ENCODE results near the gene ARFRP1. TPM values are rescaled to one million over a fixed set of nuclear protein-coding genes. Genes with fewer than 3 reads are reported as not detected.
A peak's percentile ranks its signal among the peaks of the same experiment; 100 is the strongest.

Gene ARFRP1
- total and polyA plus RNA-seq, 2 of the 13 experiments (the other 11 are each of a cell fraction or from before 2014, with no cell fraction given) = 32.0 to 51.1 TPM

- TF ChIP-seq ZNF280D (CRISPR knock-in tag; IDR thresholded peaks at IDR 0.05) (no peak), TCF7L2 (IDR thresholded peaks at IDR 0.05; ENCODE audit: low read depth, low read length) (no peak), HMG20A (CRISPR knock-in tag; IDR thresholded peaks at IDR 0.05; ENCODE audit: borderline replicate concordance) (no peak), MZF1 (CRISPR knock-in tag; IDR thresholded peaks at IDR 0.05; ENCODE audit: borderline replicate concordance) (no peak), TAF15 (IDR thresholded peaks at IDR 0.05; ENCODE audit: low read depth, low read length, poor library complexity, severe bottlenecking) (peak; percentile 94), PHB2 (IDR thresholded peaks at IDR 0.05; ENCODE audit: partially characterized antibody) (no peak), RFXAP (CRISPR knock-in tag; IDR thresholded peaks at IDR 0.05; ENCODE audit: borderline replicate concordance) (no peak), ETV6 (CRISPR knock-in tag; conservative IDR thresholded peaks at IDR 0.05) (peak; percentile 60), HNF4G (IDR thresholded peaks at IDR 0.05; ENCODE audit: borderline replicate concordance, low read depth, low read length) (no peak), HNF4G (CRISPR knock-in tag; IDR thresholded peaks at IDR 0.05; ENCODE audit: borderline replicate concordance, low read depth) (no peak; the same call in 1 of the 2 replicates), RBFOX2 (IDR thresholded peaks at IDR 0.05; ENCODE audit: low read depth, low read length) (peak; percentile 81), ZNF790 (CRISPR knock-in tag; IDR thresholded peaks at IDR 0.05; ENCODE audit: borderline replicate concordance) (no peak), ZNF749 (CRISPR knock-in tag; IDR thresholded peaks at IDR 0.05; ENCODE audit: borderline replicate concordance) (no peak; the same call in 1 of the 2 replicates), XBP1 (CRISPR knock-in tag; IDR thresholded peaks at IDR 0.05) (no peak), KDM2A (CRISPR knock-in tag; IDR thresholded peaks at IDR 0.05; ENCODE audit: borderline replicate concordance, low read depth) (peak; percentile 96)
- TF ChIP-seq, protein P1, sequence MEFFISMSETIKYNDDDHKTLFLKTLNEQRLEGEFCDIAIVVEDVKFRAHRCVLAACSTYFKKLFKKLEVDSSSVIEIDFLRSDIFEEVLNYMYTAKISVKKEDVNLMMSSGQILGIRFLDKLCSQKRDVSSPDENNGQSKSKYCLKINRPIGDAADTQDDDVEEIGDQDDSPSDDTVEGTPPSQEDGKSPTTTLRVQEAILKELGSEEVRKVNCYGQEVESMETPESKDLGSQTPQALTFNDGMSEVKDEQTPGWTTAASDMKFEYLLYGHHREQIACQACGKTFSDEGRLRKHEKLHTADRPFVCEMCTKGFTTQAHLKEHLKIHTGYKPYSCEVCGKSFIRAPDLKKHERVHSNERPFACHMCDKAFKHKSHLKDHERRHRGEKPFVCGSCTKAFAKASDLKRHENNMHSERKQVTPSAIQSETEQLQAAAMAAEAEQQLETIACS (CRISPR knock-in tag; IDR thresholded peaks at IDR 0.05) = no peak
- TF ChIP-seq, protein P2, sequence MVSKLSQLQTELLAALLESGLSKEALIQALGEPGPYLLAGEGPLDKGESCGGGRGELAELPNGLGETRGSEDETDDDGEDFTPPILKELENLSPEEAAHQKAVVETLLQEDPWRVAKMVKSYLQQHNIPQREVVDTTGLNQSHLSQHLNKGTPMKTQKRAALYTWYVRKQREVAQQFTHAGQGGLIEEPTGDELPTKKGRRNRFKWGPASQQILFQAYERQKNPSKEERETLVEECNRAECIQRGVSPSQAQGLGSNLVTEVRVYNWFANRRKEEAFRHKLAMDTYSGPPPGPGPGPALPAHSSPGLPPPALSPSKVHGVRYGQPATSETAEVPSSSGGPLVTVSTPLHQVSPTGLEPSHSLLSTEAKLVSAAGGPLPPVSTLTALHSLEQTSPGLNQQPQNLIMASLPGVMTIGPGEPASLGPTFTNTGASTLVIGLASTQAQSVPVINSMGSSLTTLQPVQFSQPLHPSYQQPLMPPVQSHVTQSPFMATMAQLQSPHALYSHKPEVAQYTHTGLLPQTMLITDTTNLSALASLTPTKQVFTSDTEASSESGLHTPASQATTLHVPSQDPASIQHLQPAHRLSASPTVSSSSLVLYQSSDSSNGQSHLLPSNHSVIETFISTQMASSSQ (IDR thresholded peaks at IDR 0.05; ENCODE audit: low read depth) = no peak
- TF ChIP-seq, protein P2 (CRISPR knock-in tag; IDR thresholded peaks at IDR 0.05; ENCODE audit: borderline replicate concordance) = no peak
These were observed 29.3 kb upstream of the ARFRP1 start (continued) for GRCh38 chr20:63736893-63737694.
